ENCODE data around the gene CDX1. TPM values are rescaled to one million over a fixed set of nuclear protein-coding genes. Genes with fewer than 3 reads are reported as not detected.

CDX1 gene
- total RNA-seq, 1 experiment from 2014 or later = 0.22 TPM

DNA sequence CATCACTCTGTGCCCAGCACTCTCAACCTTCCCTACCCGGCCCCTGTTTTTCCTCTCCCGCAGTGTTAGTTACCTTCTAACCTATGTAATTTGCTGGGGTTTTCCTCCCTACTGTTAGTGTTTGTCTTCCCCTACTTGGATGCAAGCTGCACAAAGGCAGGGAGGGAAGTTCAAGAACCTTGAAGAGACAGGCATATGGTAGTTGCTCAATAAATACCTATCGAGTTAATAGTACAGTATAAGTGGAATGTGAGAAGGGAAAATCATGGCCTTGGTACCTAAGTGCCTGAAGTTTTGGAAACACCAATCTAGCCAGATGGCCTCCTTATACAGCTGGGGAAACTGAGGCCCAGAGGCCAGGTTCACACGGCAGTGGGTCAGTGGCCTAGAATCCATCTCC is 35.1 kb upstream of the CDX1 start:
- Histone ChIP-seq H2BK12ac (ENCODE audit: insufficient read length, low read depth, low read length) (no peak overlapping the region), H4K8ac (replicated peaks; ENCODE audit: insufficient read length, low read depth, low read length) (no peak overlapping the region)
- TF ChIP-seq, protein P1, sequence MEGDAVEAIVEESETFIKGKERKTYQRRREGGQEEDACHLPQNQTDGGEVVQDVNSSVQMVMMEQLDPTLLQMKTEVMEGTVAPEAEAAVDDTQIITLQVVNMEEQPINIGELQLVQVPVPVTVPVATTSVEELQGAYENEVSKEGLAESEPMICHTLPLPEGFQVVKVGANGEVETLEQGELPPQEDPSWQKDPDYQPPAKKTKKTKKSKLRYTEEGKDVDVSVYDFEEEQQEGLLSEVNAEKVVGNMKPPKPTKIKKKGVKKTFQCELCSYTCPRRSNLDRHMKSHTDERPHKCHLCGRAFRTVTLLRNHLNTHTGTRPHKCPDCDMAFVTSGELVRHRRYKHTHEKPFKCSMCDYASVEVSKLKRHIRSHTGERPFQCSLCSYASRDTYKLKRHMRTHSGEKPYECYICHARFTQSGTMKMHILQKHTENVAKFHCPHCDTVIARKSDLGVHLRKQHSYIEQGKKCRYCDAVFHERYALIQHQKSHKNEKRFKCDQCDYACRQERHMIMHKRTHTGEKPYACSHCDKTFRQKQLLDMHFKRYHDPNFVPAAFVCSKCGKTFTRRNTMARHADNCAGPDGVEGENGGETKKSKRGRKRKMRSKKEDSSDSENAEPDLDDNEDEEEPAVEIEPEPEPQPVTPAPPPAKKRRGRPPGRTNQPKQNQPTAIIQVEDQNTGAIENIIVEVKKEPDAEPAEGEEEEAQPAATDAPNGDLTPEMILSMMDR (conservative IDR thresholded peaks at IDR 0.05) = no peak

More for the DNA sequence above, 35.1 kb upstream of the CDX1 start:
- Histone ChIP-seq H3K14ac (ENCODE audit: insufficient read depth, low read length) (no peak overlapping the region), H3T11ph (ENCODE audit: low read length) (no peak overlapping the region), H3K4me1 (ENCODE audit: insufficient read depth, low read length) (no peaks in the 10 kb centered on the region), H3K4ac (ENCODE audit: low read depth, low read length) (no peak overlapping the region), H2BK120ac (ENCODE audit: low read depth, low read length, poor library complexity, severe bottlenecking) (no peak overlapping the region), H2AFZ (ENCODE audit: low read length) (no peak overlapping the region), H3K79me1 (ENCODE audit: insufficient read depth, low read depth, low read length, poor library complexity, severe bottlenecking) (no peaks in the 10 kb centered on the region), H3K18ac (ENCODE audit: insufficient read length, low read depth, low read length) (no peak overlapping the region), H2BK15ac (ENCODE audit: low read depth, low read length) (no peak overlapping the region), H4K5ac (ENCODE audit: insufficient read length, low read depth, low read length) (no peak overlapping the region), H3K9me3 (ENCODE audit: control insufficient read depth, low read depth, low read length) (no peaks in the 10 kb centered on the region), H2BK5ac (ENCODE audit: insufficient read length, low read length) (no peak overlapping the region), H3K79me2 (ENCODE audit: insufficient read depth, low read length) (no peaks in the 10 kb centered on the region), H3K9ac (ENCODE audit: extremely low read depth, insufficient read length, low read length) (no peak overlapping the region), H2AK5ac (ENCODE audit: insufficient read length, low read length) (no peak overlapping the region), H3K27ac (ENCODE audit: insufficient read length, low read depth, low read length) (no peak overlapping the region), H4K20me1 (ENCODE audit: control insufficient read depth, insufficient read depth, insufficient read length) (no peaks in the 10 kb centered on the region), H3K56ac (ENCODE audit: insufficient read length, low read depth, low read length) (no peak overlapping the region), H3K23ac (ENCODE audit: insufficient read length, low read depth, low read length) (no peak overlapping the region), H3K23me2 (ENCODE audit: insufficient read length, low read depth, low read length, poor library complexity, severe bottlenecking) (no peaks in the 10 kb centered on the region), H3K4me2 (ENCODE audit: insufficient read depth, insufficient read length, low read length) (no peak overlapping the region), H4K91ac (ENCODE audit: insufficient read length, low read depth, low read length) (no peak overlapping the region), H3K27me3 (ENCODE audit: insufficient read depth, low read length) (no peaks in the 10 kb centered on the region), H2BK20ac (ENCODE audit: low read depth, low read length, poor library complexity, severe bottlenecking) (no peak overlapping the region)
- H3K27me3 Mint-ChIP-seq (ENCODE audit: low read depth) = peaks cover 84% of the 10 kb centered on the region
- WGBS (ENCODE audit: extremely low coverage, insufficient read length, low lambda C conversion rate) = no CpG with 5 or more reads among the region's 4 CpGs
- H3K4me1 Mint-ChIP-seq = peaks cover 29 to 33% of the 10 kb centered on the region in 2 experiments
- no peak overlapping the region for H3K4me3 Mint-ChIP-seq
- H3K36me3 Mint-ChIP-seq (ENCODE audit: insufficient read depth in 1 of 3, low read depth in 3 of 3) = no peaks in the 10 kb centered on the region; a peak in 1 of 7 replicates
- no peak overlapping the region for H3K27ac Mint-ChIP-seq
- DNase-seq = no peak
- no peaks in the 10 kb centered on the region for H3K9me3 Mint-ChIP-seq

Data from H9 (cell line).